ENCODE results near the gene MFSD8.

- TF ChIP-seq USF2 (IDR thresholded peaks at IDR 0.05; ENCODE audit: low read depth, low read length) = no peak
- no peak for TF ChIP-seq CTCF (conservative IDR thresholded peaks at IDR 0.05; ENCODE audit: low read depth, low read length)
- no peak for TF ChIP-seq RCOR1 (IDR thresholded peaks at IDR 0.05; ENCODE audit: insufficient replicate concordance, low read length)
- no peak for TF ChIP-seq SMC3 (IDR thresholded peaks at IDR 0.05; ENCODE audit: low read depth, low read length)
- no peak for TF ChIP-seq CEBPB (IDR thresholded peaks at IDR 0.05; ENCODE audit: low read depth, low read length)
- no peak for TF ChIP-seq MAZ (IDR thresholded peaks at IDR 0.05; ENCODE audit: borderline replicate concordance, low read depth, low read length)
- no peak for TF ChIP-seq MXI1 (IDR thresholded peaks at IDR 0.05; ENCODE audit: borderline replicate concordance, low read depth, low read length)
- no peak for TF ChIP-seq POLR2A (IDR thresholded peaks at IDR 0.05; ENCODE audit: low read depth, low read length)
Measured at GRCh38 chr4:127916512-127916911, 48.5 kb downstream of the MFSD8 start.

Data from IMR-90 (cell line).